NCI-H446 treated with DMSO at 0.1 percent for 48 hours (cell line): Measurements from ENCODE around the gene UCHL1.

ENCODE experiments used
- DNase-seq: peaks from one replicate; lab custom pipeline; 2025; lab: John Stamatoyannopoulos, UW

UCHL1 gene

GRCh38 chr4:41256740-41257256, at the start of gene UCHL1:
Gene UCHL1 (plus strand): TSS chr4:41256928. CDS start chr4:41256977, 49 bp downstream.
- DNase-seq: peak; percentile 60

DNA sequence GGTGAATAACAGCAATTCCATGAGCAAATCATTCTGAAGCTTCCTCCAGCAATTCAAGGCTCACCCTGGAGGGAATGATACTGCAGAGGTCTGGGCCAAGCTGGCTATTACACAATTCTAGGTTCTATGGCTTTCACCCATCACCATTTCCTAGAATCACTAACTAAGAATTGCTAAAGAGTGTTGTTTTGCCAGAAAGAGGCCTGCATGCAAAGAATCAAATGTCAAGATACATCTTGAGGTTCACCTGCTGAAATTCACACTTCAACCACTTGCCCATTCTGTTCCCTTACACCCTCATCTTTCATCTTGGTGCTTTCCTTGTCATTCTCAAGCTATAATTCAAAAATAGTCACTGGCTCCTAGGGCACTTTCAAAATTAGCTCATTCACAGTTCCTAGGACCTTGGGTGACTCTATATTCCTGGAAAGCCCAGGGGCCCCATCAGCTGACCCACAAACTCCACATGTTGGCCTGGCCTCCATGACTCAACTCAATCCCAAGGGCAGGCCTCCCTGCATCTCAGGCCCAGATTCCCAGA, 49.4 kb upstream of the UCHL1 start:
- no peak for DNase-seq

DNA sequence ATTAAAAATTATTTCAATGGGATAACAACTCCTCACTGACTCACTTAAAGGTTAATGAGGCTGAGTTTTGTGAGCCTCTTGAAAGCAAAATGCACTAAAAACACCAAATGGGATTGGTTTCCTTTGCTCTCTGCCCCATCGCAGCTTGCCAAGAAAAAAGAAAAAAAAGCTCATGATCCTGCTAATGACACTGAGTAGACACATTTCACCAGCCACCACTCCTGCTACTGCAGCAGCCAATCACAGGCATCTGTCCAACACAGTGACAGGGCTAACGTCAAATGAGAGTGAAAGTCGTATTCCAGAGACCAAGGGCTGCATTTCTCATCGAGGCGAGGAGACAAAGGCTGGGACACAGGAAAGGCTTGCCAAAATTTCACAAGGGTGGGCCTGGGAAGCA, 47.5 kb upstream of the UCHL1 start:
- no peak for DNase-seq

GRCh38 chr4:41209901-41210300, 46.8 kb upstream of the UCHL1 start:
- no peak for DNase-seq

DNA sequence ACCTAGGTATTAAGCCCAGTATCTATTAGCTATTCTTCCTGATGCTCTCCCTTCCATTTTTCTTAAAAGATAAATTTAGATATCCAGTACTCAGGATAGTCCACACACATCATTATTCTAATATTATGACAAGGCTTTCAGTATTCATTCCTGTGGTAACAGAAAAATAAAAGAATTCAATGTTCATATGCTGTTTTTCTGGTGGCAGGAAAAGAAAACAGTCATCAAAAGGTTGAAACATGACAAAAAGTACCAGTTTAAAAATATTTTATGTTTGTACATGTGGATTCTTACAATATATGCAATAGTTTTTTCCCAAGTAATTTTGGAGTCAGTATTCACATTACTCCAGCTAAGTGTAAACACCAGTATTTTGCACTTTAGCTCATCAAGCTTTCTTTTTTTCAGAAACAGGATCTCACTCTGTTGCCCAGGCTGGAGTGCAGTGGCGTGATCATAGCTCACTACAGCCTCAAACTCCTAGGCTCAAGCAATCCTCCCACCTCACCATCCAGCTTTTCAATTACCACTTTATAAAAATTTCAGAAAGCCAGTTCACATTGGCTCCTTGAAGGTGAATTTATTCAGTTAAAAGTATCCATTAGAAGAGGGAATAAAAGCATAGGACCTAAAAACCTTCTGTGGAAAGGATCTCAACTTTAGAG, 44.6 kb upstream of the UCHL1 start:
- DNase-seq: no peak

GRCh38 chr4:41212616-41213203, 44.0 kb upstream of the UCHL1 start:
- DNase-seq: no peak

- no peak for DNase-seq
Measured at GRCh38 chr4:41213625-41214135, 43.0 kb upstream of the UCHL1 start.

- peak; percentile 72 for DNase-seq
Measured at GRCh38 chr4:41214136-41214824, 42.4 kb upstream of the UCHL1 start, which contains the start of gene APBB2. Gene APBB2 (minus strand): TSS chr4:41214542. CDS start chr4:41033254, 181,288 bp downstream.

- no peak for DNase-seq
Measured at GRCh38 chr4:41214825-41215146, 41.9 kb upstream of the UCHL1 start.

DNA sequence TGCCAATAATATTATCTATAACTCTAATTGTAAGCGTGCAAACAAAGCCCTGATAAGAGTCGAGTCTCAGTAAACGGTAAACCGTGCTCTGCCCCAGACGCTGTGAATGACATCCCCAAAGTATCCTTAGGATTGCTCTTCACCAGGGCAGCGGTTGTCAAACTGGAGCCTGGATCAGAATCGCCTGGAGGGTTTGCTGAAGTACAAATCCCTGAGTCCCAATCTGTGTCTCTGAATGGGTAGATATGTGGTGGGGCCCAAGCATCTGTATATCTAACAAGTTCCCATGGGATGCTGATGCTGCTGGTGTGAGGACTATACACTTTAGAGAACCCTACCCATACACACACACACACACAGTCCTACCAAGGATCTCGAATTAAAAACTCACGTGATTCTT, 41.6 kb upstream of the UCHL1 start:
- no peak for DNase-seq

- no peak for DNase-seq
Measured at GRCh38 chr4:41215969-41216293, 40.8 kb upstream of the UCHL1 start.

DNA sequence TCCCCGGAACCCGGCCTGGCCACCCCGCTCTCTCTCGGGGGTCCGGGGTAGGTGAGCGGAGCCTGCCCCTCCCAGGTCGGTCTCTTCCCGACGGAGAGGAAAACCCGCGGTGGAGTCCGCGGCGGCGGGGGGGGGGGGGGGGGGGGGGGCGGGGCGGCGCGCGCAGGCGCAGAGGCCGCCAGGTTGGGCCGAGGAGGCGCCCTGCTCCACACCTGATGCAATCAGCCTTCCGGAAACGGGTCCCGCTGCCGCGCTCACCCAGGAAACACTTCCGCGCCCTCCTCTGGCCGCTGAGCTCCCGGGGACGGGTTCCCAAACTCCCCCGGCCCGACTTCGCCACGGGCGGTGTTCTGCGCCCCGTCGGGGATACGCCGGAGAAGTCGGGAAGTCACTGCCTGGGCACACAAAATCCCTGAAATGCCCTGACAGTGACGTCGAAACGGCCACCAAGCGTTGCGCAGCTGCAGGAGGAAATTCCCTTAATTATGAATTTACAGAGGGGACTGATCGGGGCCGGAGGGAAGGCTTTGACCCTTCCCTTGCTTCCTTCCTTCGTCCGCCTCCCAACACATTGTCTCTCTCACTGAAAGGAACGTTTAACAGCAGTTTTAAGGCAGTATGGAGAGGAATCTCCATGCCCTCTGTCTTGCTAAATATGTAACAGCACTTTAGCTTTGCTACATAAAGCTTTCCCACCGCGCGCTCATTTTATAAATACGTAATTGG, 40.3 kb upstream of the UCHL1 start:
- no peak for DNase-seq

- DNase-seq: no peak
Measured at GRCh38 chr4:41217020-41217333, 39.8 kb upstream of the UCHL1 start.

DNA sequence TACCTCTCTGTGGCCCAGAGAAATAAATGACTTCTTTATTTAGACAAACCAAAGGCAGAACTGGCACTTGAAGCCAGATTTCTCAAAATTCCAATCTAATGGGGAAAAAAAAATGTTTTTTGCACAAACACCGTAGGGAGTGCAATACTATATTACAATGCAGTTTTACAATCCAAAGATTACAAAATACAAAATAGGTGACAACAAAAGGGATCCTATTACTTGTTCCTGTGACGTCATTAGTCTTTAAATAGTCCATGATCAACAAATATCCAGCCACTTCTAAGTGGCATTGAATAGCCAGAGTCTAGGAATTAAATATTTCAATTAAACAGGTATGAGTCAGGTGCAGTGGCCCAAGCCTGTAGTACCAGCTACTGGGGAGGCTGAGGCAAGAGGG, 39.4 kb upstream of the UCHL1 start:
- DNase-seq: no peak

DNA sequence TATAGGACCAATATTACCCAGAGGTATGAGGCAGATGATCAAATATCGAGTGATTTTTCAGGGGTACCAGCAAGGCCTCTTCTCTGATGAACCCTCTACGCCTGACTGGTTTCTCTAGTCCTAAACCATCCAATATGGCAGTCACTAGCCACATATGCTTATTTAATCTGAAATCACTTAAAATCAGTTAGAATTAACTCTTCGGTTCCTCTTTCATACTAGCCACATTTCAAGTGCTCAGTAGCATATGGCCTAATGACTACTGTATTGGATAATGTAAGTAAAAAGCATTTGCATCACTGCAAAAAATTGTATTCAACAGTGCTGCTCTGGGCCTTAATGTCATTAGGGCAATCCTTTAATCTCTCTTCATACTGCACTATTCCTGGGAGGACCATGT, 38.0 kb upstream of the UCHL1 start:
- DNase-seq: no peak

DNA sequence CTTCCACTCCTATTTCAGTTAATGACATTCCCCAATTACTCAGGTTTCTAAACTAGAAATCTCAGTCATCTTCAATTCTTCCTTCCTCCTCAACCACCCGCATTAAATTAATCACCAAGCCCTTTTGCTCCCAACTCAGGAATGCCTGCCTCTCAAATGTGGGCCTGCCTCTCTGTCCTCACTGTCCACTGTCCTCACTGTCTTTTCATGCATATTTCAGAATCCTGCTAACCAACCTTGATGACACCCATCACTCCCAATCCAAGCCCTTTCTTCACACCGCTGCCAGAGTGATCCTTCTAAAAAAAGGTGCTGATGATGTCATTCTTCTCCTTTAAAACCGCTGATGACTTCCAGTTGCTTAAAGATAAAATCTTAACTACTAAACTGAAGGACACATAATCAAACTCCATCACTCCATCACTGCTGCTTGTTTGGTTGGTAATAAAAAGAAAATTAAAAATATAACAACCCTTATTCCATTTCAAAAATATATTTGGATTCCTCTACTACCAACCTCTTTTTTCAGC, 37.2 kb upstream of the UCHL1 start:
- DNase-seq: no peak

- DNase-seq: no peak
Measured at GRCh38 chr4:41221850-41222645, 34.7 kb upstream of the UCHL1 start.

DNA sequence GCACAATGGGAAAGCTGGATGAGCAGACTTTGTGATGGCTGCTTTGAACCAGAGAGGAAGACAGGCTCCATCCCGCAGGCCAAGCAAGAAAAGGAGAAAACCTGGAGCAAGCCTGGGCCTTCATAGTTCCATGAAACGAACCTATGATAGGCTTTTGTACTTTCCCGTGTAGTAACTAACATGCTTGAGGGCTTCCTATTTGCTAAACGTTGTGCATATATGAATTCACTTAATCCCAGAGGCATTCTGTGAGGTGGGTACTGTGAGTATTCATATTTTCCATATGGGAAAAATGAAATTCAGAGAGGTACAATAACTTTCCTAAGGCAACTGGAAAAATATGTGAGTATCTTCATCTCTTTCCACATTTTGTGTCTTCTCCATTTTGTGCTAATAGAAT, 28.8 kb upstream of the UCHL1 start:
- DNase-seq: no peak

- no peak for DNase-seq
Measured at GRCh38 chr4:41232406-41232805, 24.3 kb upstream of the UCHL1 start.

DNA sequence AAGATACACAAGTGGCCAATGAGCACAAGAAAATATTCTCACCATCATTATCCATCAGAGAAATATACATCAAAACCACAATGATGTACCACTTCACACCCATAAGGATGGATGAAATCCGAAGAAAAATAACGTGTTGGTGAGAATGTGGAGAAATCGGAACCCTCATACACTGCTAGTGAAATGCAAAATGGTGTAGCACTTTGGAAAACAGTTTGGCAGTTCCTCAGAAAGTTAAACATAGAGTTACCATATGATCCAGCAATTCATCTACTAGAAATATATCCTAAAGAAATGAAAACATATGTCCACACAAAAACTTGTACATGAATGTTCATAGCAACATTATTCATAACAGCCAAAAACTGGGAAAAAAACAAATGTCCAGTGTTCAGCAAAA, 23.9 kb upstream of the UCHL1 start:
- DNase-seq: no peak

DNA sequence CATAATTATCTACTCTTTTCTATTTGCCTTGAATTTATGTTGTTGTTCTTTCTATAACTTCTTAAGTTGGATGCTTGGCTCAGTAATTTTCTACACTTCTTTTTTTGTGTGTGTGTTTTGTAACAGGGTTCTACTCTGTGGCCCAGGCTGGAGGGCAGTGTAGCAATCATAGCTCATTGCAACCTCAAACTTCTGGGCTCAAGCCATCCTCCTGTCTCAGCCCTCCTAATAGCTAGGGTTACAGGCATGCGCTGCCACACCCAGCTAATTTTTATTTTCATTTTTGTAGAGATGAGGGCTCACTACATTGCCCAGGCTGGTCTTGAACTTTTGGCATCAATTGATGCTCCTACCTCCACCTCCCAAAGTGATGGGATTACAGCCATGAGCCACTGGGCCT, 20.7 kb upstream of the UCHL1 start:
- DNase-seq: no peak
